Esophagus muscularis mucosa (tissue), 3 donors: ENCODE data around the gene TMCO6.

ENCODE experiments used
- POLR2AphosphoS5 ChIP-seq, 2 donors: sonication (generic); formaldehyde crosslinking; IDR thresholded peaks; one replicate each; pipeline ENCODE4 v1.6.1; 2017; ENCODE audit warnings: antibody characterized with exemption in 2 of 2
- TF ChIP-seq, protein P1 (sequence below), 3 experiments: fragments of 200-600 bp in 2 of 3; fragments of 450-650 bp in 1 of 3; sonication (generic) in 2 of 3; IDR thresholded peaks; one replicate each; pipeline ENCODE4 v1.5.1; 2017 to 2019; ENCODE audit warnings: antibody characterized with exemption in 3 of 3, mild to moderate bottlenecking in 2 of 3, moderate library complexity in 1 of 3

DNA sequence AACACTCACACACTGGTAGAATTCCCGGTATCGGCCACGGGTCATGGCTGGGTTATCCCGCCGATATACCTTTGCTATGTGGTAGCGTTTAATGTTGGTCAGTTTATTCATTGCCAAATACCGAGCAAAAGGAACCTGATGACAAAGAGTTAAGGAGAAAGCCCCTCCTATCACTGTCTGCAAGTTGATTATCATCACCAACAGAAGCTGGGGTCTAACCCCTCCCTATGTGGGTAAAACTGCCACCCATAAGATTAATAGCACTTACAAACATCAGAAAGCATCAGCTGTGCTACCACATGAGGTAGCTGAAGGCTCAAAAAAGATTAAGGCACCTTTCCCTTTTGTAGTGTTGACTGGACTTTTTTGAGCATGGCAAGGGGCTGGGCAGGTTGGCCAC is 39.7 kb downstream of the TMCO6 start:
- TF ChIP-seq, protein P1, sequence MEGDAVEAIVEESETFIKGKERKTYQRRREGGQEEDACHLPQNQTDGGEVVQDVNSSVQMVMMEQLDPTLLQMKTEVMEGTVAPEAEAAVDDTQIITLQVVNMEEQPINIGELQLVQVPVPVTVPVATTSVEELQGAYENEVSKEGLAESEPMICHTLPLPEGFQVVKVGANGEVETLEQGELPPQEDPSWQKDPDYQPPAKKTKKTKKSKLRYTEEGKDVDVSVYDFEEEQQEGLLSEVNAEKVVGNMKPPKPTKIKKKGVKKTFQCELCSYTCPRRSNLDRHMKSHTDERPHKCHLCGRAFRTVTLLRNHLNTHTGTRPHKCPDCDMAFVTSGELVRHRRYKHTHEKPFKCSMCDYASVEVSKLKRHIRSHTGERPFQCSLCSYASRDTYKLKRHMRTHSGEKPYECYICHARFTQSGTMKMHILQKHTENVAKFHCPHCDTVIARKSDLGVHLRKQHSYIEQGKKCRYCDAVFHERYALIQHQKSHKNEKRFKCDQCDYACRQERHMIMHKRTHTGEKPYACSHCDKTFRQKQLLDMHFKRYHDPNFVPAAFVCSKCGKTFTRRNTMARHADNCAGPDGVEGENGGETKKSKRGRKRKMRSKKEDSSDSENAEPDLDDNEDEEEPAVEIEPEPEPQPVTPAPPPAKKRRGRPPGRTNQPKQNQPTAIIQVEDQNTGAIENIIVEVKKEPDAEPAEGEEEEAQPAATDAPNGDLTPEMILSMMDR (IDR thresholded peaks at IDR 0.05) = no peak
- no peak for TF ChIP-seq POLR2AphosphoS5 (IDR thresholded peaks at IDR 0.05)
